K562 (cell line): ENCODE results near the gene SLC7A6. TPM values are rescaled to one million over a fixed set of nuclear protein-coding genes. Genes with fewer than 3 reads are reported as not detected.
A peak's percentile ranks its signal among the peaks of the same experiment; 100 is the strongest.

Experiments
- C11orf30 ChIP-seq: fragments of 450-650 bp; IDR thresholded peaks from 2 replicates; pipeline ENCODE4 v1.6.1; 2016; ENCODE audit warnings: low read depth, mild to moderate bottlenecking
- DEAF1 ChIP-seq: fragments of 450-650 bp; formaldehyde crosslinking; IDR thresholded peaks from 2 replicates; pipeline ENCODE4 v1.4.0; 2020; ENCODE audit warnings: mild to moderate bottlenecking, moderate library complexity
- HEY1 ChIP-seq: fragments of 250-450 bp; sonication (Bioruptor Pico); IDR thresholded peaks from 2 replicates; pipeline ENCODE4 v1.5.0; 2020; ENCODE audit warnings: mild to moderate bottlenecking, moderate library complexity, borderline replicate concordance
- IFI16 ChIP-seq: fragments of 250-450 bp; sonication (Bioruptor Pico); IDR thresholded peaks from 2 replicates; pipeline ENCODE4 v2.1.2; 2022; ENCODE audit warnings: mild to moderate bottlenecking, inconsistent platforms
- MAFG ChIP-seq: fragments of 450-650 bp; conservative IDR thresholded peaks from 2 replicates; pipeline ENCODE4 v1.6.1; 2016; ENCODE audit warnings: missing genetic modification characterization, missing compliant biosample characterization
- MNT ChIP-seq, 2 experiments: fragments of 450-650 bp; conservative IDR thresholded peaks; 2 replicates each; pipeline ENCODE4 v1.6.1; 2017; ENCODE audit warnings: mild to moderate bottlenecking in 2 of 2, moderate library complexity in 2 of 2
- NR4A1 ChIP-seq, 2 experiments: fragments of 250-450 bp in 1 of 2; fragments of 450-650 bp in 1 of 2; sonication (Bioruptor Pico) in 1 of 2; IDR thresholded peaks; 2 replicates each; pipeline versions ENCODE4 v1.4.0 to v1.6.1; 2016 to 2020; ENCODE audit warnings: mild to moderate bottlenecking in 2 of 2, missing compliant biosample characterization in 1 of 2, missing genetic modification characterization in 1 of 2, moderate library complexity in 1 of 2
- RAD21 ChIP-seq, 2 experiments: fragments of 250-450 bp in 1 of 2; fragments of 450-650 bp in 1 of 2; sonication (Bioruptor Pico) in 1 of 2; formaldehyde crosslinking in 1 of 2; IDR thresholded peaks in 1 of 2; conservative IDR thresholded peaks in 1 of 2; 2 replicates each; pipeline versions ENCODE4 v1.4.0 to v1.8.0; 2020 to 2022; ENCODE audit warnings: mild to moderate bottlenecking in 2 of 2, moderate library complexity in 1 of 2
- USF2 ChIP-seq: sonication (generic); formaldehyde crosslinking; IDR thresholded peaks from 2 replicates; pipeline ENCODE4 v1.5.0; 2020; ENCODE audit warnings: missing genetic modification reagents
- ZFP1 ChIP-seq: fragments of 450-650 bp; formaldehyde crosslinking; IDR thresholded peaks from 2 replicates; pipeline ENCODE4 v1.4.0; 2020; ENCODE audit warnings: mild to moderate bottlenecking, mixed read lengths
- ZNF124 ChIP-seq: sonication (generic); formaldehyde crosslinking; IDR thresholded peaks from 2 replicates; pipeline ENCODE4 v1.8.1; 2022; ENCODE audit warnings: missing genetic modification reagents
- ZNF23 ChIP-seq: fragments of 250-450 bp; sonication (Bioruptor Pico); IDR thresholded peaks from 2 replicates; pipeline ENCODE4 v1.4.0; 2020; ENCODE audit warnings: mild to moderate bottlenecking
- ZNF609 ChIP-seq: sonication (generic); formaldehyde crosslinking; IDR thresholded peaks from 2 replicates; pipeline ENCODE4 v1.8.1; 2023; ENCODE audit warnings: missing genetic modification reagents, mild to moderate bottlenecking, borderline replicate concordance
- ZNF696 ChIP-seq: fragments of 250-450 bp; sonication (Bioruptor Pico); conservative IDR thresholded peaks from 2 replicates; pipeline ENCODE4 v1.4.0; 2020; ENCODE audit warnings: mild to moderate bottlenecking, moderate library complexity
- ZNF717 ChIP-seq: fragments of 250-450 bp; sonication (Bioruptor Pico); IDR thresholded peaks from 2 replicates; pipeline ENCODE4 v1.5.0; 2021
- polyA plus RNA-seq, 8 experiments: library from polyadenylated mRNA; depleted of rRNA in 4 of 8; stranded (reverse) in 5 of 8; unstranded in 3 of 8; fragments of >200 nt; fragmentation: Nextera tagmentation in 2 of 8; fragmentation: Illumina TruSeq in 1 of 8; extraction: Ambion mirVana in 2 of 8; extraction: Trizol in 1 of 8; gene quantifications; 2 replicates each; pipeline versions ENCODE4 v1.2.1 to v1.2.3, GENCODE V29; 2011 to 2014; ENCODE audit warnings: inconsistent platforms in 1 of 8, missing spikeins in 1 of 8
- total RNA-seq, 7 experiments: library from RNA; depleted of rRNA in 6 of 7; stranded (reverse); fragments of >200 nt in 6 of 7; fragmentation: Illumina TruSeq in 2 of 7; extraction: Trizol in 2 of 7; gene quantifications; 2 replicates each; pipeline versions ENCODE4 v1.2.1 to v1.2.3, GENCODE V29; 2011 to 2021; ENCODE audit warnings: low replicate concordance in 1 of 7

SLC7A6 gene
- total and polyA plus RNA-seq, 9 of the 15 experiments (the other 6 are each of a cell fraction or from before 2014, with no cell fraction given) = 12.6 to 60.1 (median 29.8) TPM

GRCh38 chr16:68310774-68311511, 46.6 kb downstream of the SLC7A6 start, which contains the start of the genes PRMT7 and SLC7A6OS (continued):
- no peak for TF ChIP-seq MAFG (tag)
- TF ChIP-seq RAD21 (CRISPR knock-in tag; conservative IDR thresholded peaks at IDR 0.05 in 1 of 2, IDR thresholded peaks at IDR 0.05 in 1 of 2) = no peak; a peak in 1 of 4 replicates
- no peak for TF ChIP-seq HEY1 (CRISPR knock-in tag)
- TF ChIP-seq ZNF23 (CRISPR knock-in tag) = no peak
- no peak; the same call in 1 of the 2 replicates for TF ChIP-seq USF2 (CRISPR knock-in tag)
- no peak for TF ChIP-seq DEAF1 (CRISPR knock-in tag)
- no peak for TF ChIP-seq ZNF696 (CRISPR knock-in tag)
- TF ChIP-seq ZNF124 (CRISPR knock-in tag) = no peak
- no peak for TF ChIP-seq IFI16 (CRISPR knock-in tag)
- TF ChIP-seq C11orf30 = peak; percentile 97
- TF ChIP-seq MNT (conservative IDR thresholded peaks at IDR 0.05) = peak; percentile 89 to 96
- TF ChIP-seq ZNF609 (CRISPR knock-in tag) = no peak
- no peak for TF ChIP-seq ZNF717 (CRISPR knock-in tag)
- TF ChIP-seq NR4A1 (CRISPR knock-in tag; IDR thresholded peaks at IDR 0.05) = no peak
- no peak for TF ChIP-seq NR4A1 (tag; IDR thresholded peaks at IDR 0.05)
- no peak for TF ChIP-seq ZFP1
